Activated CD8-positive, alpha-beta memory T cell treated with anti-CD3 and anti-CD28 coated beads for 48 hours (primary cell): ENCODE results near the gene TMEM259.

Experiments
- DNase-seq, 3 experiments: peaks; one replicate each; pipeline ENCODE4 v3.0.0-alpha.2; 2020; ENCODE audit warnings: low read depth in 2 of 3, low spot score in 2 of 3

Gene TMEM259

DNA sequence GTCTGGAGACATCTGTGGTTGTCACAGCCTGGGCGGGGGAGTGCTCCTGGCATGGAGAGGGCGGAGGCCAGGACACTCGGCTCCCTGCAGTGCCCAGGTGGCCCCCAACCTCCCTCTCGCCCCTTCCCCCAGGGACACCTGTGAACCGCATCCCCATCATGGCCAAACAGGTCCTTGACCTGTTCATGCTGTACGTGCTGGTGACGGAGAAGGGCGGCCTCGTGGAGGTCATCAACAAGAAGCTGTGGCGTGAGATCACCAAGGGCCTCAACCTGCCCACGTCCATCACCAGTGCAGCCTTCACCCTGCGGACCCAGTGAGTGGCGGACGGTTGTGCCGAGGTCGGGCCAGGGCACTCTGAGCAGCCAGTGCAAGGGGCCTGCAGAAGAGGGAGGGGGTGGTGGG, 56.8 kb downstream of the TMEM259 start:
- no peak for DNase-seq

DNA sequence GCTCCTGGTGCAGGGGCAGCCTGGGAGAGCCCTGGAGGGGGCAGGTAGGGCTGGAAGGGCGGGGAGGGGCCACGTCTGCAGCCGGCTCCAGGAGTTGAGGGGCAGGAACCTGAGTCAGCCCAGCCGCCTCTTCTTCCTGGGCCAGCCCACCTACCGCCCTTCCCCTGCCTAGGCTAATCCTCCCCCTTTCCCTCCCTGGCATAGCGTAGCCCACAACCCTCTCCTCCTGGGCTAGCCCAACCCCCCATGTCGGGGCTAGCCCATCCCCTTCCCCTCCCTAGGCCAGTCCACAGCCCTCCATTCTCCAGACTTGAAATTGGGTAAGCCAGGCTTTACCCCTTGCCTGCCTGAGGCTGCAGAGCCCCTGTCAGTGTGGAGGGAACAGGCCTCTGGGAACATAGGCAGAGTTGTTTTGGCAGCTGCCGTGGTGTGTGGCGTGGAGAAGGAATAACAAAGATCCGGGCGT, 57.4 kb downstream of the TMEM259 start:
- DNase-seq: no peak

GRCh38 chr19:962683-963400, 58.1 kb downstream of the TMEM259 start:
- DNase-seq: no peak

- DNase-seq: no peak
Measured at GRCh38 chr19:961866-962620, 58.9 kb downstream of the TMEM259 start.

GRCh38 chr19:960601-960938, 60.4 kb downstream of the TMEM259 start:
- DNase-seq: no peak

GRCh38 chr19:960020-960419, 60.9 kb downstream of the TMEM259 start:
- no peak for DNase-seq
